Choroid plexus epithelial cell (primary cell): ENCODE data around the gene YARS2.

ENCODE experiments used
- DNase-seq: peaks from one replicate; pipeline ENCODE4 v3.0.0-alpha.2; 2010; ENCODE audit warnings: low read depth
- H3K4me3 ChIP-seq: 2 replicates; pipeline ENCODE4 v1.5.1; 2011; ENCODE audit warnings: low read depth, mild to moderate bottlenecking, control low read depth, low read length, moderate library complexity
- TF ChIP-seq, protein P1 (sequence below): conservative IDR thresholded peaks from 2 replicates; pipeline ENCODE4 v1.5.1; 2011; ENCODE audit warnings: low read depth, mild to moderate bottlenecking, control low read depth, inconsistent platforms, low read length, moderate library complexity

YARS2 gene

DNA sequence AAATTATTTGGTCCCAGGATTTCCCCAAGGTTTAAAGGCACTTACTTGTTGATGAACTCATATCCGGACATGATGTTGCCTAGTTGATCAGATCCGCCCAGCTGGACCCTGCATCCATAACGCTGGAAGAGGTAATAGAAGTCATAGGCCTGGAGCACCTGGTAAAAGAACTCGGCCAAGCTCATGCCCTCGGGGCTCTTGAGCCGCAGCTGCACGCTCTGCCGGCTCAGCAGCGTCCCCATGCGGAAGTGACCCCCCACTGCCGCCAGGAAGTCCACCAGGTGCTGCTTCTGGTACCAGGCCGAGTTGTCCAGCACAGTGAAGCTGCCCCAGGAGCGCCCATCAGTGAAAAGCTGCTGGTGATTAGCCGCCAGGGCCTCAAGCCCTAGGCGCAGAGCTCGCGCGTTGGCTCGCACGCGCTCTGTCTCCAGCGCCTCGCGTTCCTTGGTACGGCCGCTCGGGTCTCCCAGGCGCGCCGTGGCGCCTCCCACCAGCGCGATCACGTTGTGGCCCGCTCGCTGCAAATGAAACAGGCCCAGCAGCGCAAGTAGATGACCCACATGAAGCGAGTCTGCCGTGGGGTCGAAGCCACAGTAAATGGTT lies 545 bp downstream of the YARS2 start:
- TF ChIP-seq, protein P1, sequence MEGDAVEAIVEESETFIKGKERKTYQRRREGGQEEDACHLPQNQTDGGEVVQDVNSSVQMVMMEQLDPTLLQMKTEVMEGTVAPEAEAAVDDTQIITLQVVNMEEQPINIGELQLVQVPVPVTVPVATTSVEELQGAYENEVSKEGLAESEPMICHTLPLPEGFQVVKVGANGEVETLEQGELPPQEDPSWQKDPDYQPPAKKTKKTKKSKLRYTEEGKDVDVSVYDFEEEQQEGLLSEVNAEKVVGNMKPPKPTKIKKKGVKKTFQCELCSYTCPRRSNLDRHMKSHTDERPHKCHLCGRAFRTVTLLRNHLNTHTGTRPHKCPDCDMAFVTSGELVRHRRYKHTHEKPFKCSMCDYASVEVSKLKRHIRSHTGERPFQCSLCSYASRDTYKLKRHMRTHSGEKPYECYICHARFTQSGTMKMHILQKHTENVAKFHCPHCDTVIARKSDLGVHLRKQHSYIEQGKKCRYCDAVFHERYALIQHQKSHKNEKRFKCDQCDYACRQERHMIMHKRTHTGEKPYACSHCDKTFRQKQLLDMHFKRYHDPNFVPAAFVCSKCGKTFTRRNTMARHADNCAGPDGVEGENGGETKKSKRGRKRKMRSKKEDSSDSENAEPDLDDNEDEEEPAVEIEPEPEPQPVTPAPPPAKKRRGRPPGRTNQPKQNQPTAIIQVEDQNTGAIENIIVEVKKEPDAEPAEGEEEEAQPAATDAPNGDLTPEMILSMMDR, result peak; percentile 81
- peak overlapping the region; percentile 92 for H3K4me3 ChIP-seq
- DNase-seq, result peak; percentile 80

DNA sequence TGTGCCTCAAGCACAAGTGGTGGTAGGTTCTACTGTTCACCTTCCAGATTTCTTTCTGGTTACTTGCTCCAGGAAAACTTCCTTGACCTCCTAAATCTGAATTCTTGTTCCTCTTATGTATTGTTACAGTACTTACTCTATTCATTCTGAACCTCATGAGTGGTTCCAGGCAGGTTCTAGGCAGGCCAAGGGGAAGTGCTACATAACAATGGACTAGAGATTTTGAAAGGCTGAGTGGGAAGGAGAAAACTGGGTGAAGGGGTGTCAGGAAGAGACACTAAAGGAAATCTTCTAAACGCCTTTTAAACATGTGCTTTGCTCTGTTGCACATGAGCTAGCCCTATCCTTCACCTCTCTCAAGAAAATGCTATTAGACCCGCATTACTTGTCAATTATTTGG lies 1.6 kb downstream of the YARS2 start:
- peak; percentile 7 for DNase-seq
- peak overlapping the region; percentile 92 for H3K4me3 ChIP-seq
- TF ChIP-seq, protein P1, result no peak

DNA sequence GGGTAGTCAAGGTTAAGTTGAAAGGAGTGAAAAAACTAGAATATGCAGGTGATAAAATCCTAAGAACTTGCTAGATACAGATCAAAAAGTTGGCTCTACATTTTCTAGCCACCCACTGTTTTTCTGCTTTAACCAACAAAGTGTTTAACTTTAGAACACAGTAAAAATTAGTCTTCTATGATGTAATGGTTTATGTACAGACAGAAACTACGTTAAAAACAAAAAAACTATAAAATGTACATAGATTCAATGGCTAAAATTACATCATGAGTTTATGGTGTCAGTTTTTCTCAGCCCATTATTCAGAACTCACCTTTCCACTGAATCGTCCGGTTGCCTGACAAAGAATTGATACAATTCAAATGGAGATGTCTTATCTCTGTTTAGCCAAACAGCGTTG lies 2.1 kb downstream of the YARS2 start:
- H3K4me3 ChIP-seq, result peak overlapping the region; percentile 92

DNA sequence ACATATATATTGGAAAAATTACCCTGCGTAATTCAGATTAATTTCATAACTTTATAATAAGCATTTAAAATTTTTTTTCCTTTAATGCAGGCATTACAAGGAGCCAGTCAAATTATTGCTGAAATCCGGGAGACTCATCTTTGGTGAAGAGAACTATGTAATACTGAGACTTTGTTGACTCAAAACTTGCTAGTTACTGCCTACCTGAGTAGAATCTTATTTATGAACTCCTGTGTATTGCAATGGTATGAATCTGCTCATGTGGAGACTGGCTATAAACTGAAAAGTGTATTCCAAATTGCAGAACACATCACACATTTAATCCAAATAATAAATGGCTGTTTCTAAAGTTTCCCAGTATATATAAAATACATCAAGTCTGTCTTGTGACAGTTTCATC lies 12.4 kb downstream of the YARS2 start:
- TF ChIP-seq, protein P1, result no peak
- DNase-seq, result no peak
- H3K4me3 ChIP-seq, result no peak overlapping the region

More for the DNA sequence above, 2.1 kb downstream of the YARS2 start:
- no peak for DNase-seq
- TF ChIP-seq, protein P1, result no peak

DNA sequence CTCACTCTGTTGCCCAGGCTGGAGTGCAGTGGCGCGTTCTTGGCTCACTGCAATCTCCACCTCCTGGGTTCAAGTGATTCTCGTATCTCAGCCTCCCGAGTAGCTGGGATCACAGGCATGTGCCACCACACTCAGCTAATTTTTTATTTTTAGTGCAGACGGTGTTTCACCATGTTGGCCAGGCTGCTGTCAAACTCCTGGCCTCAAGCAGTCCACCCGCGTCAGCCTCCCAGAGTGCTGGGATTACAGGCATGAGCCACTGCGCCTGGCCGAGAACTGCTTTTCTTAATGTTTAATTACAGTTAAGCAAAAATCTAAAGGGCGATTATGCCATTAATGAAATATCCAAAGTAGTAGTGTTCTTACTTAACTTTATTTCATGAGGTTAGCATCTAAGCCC lies 13.6 kb downstream of the YARS2 start:
- TF ChIP-seq, protein P1, result no peak
- no peak for DNase-seq
- H3K4me3 ChIP-seq, result no peak overlapping the region

DNA sequence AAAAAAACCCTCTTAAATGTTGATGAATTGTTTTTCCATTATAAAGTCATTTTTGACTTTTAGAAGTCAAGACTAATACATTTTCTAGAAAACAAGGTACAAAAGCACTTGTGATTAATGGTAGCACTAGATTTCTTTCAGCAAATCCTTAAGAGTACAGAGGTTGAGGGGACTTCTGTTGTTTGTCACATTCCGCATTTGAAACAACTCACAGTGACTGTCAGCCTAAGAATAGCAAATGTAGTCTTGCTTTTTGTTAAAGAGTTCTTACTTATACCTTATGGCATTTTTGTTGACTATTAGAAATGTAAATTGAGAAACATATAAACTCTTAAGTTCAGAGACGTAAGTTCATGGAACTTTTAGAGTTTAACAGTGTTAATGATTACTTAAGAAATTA lies 16.4 kb downstream of the YARS2 start:
- no peak for DNase-seq

DNA sequence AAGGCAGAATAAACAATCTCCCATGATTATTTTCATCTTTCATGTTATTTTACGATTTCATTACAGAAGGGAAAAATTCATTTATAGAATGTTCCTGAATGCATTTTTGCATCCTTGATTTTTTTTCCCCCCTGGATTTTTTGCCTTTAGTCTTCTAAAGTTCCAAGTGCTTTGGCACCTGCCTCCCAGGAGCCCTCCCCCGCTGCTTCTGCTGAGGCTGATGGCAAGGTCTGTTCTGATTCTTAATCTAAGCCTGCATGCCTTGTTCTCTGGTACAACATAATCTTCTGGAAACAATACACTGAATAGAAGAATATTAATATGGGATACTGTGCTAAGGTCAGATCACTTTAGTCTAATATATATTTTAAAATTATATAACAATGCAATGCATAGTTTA lies 18.0 kb downstream of the YARS2 start:
- DNase-seq, result no peak
- TF ChIP-seq, protein P1, result no peak
- no peak overlapping the region for H3K4me3 ChIP-seq

More for the DNA sequence above, 16.4 kb downstream of the YARS2 start:
- TF ChIP-seq, protein P1, result no peak
- no peak overlapping the region for H3K4me3 ChIP-seq
